B cell (primary cell): ENCODE measurements around the gene TOR1AIP2. TPM values are rescaled to one million over a fixed set of nuclear protein-coding genes. Genes with fewer than 3 reads are reported as not detected.

Experiments
- ATAC-seq: fragments of 200-7000 bp; cut with Tn5 transposase; one replicate; pipeline ENCODE4 v1.10.0; 2021; ENCODE audit warnings: low read depth, mild to moderate bottlenecking, moderate number of reproducible peaks, moderate library complexity
- CTCF ChIA-PET: fragments of 350-600 bp; sonication (Branson Sonifier 250); formaldehyde crosslinking; loops from one replicate; lab custom pipeline; 2021; ENCODE audit warnings: antibody characterized with exemption, inconsistent platforms; lab: Charles Lee
- POLR2A ChIA-PET: fragments of 350-600 bp; sonication (Branson Sonifier 250); formaldehyde crosslinking; loops from one replicate; lab custom pipeline; 2021; ENCODE audit warnings: antibody characterized with exemption; lab: Charles Lee
- DNase-seq: peaks from one replicate; pipeline ENCODE4 v3.0.0; 2013
- H2AFZ ChIP-seq: 2 replicates; pipeline ENCODE4 v1.6.1; 2012; ENCODE audit warnings: mild to moderate bottlenecking, low read depth, low read length; ENCODE audit not compliant: insufficient read depth, poor library complexity, severe bottlenecking
- H3K27ac ChIP-seq, 2 donors: 1 replicate in 1 of 2; 2 replicates in 1 of 2; pipeline ENCODE4 v1.5.1; 2012 to 2013; ENCODE audit warnings: low read length in 2 of 2, mild to moderate bottlenecking in 2 of 2, moderate library complexity in 1 of 2
- H3K27me3 ChIP-seq, 4 experiments: fragments of 200-600 bp in 1 of 4; sonication (generic) in 1 of 4; replicated peaks in 1 of 4; 1 replicate in 2 of 4; 2 replicates in 2 of 4; pipeline versions ENCODE4 v1.6.1 to v1.7.0; 2013 to 2016; ENCODE audit warnings: low read length in 3 of 4, mild to moderate bottlenecking in 2 of 4, mixed read lengths in 1 of 4, moderate library complexity in 1 of 4; ENCODE audit not compliant: insufficient read depth in 4 of 4, control insufficient read depth in 3 of 4; ENCODE audit errors: control extremely low read depth in 1 of 4
- H3K36me3 ChIP-seq, 2 experiments: replicated peaks in 1 of 2; 1 replicate in 1 of 2; 2 replicates in 1 of 2; pipeline versions ENCODE4 v1.6.1 to v1.7.1; 2013; ENCODE audit warnings: low read length in 1 of 2; ENCODE audit not compliant: insufficient read depth in 2 of 2, control insufficient read depth in 1 of 2; ENCODE audit errors: control extremely low read depth in 1 of 2, extremely low read depth in 1 of 2
- H3K4me1 ChIP-seq, 2 donors: fragments of 200-600 bp in 1 of 2; sonication (generic) in 1 of 2; 1 replicate in 1 of 2; 2 replicates in 1 of 2; pipeline versions ENCODE4 v1.5.1 to v1.6.1; 2013 to 2017; ENCODE audit warnings: low read length in 2 of 2; ENCODE audit not compliant: control insufficient read depth in 2 of 2, insufficient read depth in 2 of 2
- H3K4me2 ChIP-seq: replicated peaks from 2 replicates; pipeline ENCODE3; 2012; ENCODE audit warnings: mild to moderate bottlenecking, low read depth, low read length; ENCODE audit not compliant: poor library complexity, severe bottlenecking
- H3K4me3 ChIP-seq, 5 experiments: fragments of 200-600 bp in 1 of 5; sonication (generic) in 1 of 5; 1 replicate in 3 of 5; 2 replicates in 2 of 5; pipeline versions ENCODE4 v1.5.1 to v1.7.0; 2011 to 2016; ENCODE audit warnings: low read length in 4 of 5, mild to moderate bottlenecking in 4 of 5, low read depth in 2 of 5, control low read depth in 1 of 5, moderate library complexity in 1 of 5; ENCODE audit not compliant: insufficient read depth in 1 of 5; ENCODE audit errors: control extremely low read depth in 1 of 5, extremely low read depth in 1 of 5
- H3K79me2 ChIP-seq: fragments of 200-600 bp; sonication (generic); one replicate; pipeline ENCODE4 v1.6.0; 2016; ENCODE audit warnings: low read length; ENCODE audit not compliant: control insufficient read depth, insufficient read depth
- H3K9ac ChIP-seq: fragments of 200-600 bp; sonication (generic); 2 replicates; pipeline ENCODE4 v1.6.1; 2017; ENCODE audit warnings: mild to moderate bottlenecking, low read length, moderate library complexity
- H3K9me3 ChIP-seq, 3 donors: one replicate each; pipeline versions ENCODE4 v1.6.1 to v1.7.1; 2013; ENCODE audit warnings: low read length in 2 of 3; ENCODE audit not compliant: control insufficient read depth in 2 of 3, insufficient read depth in 1 of 3; ENCODE audit errors: control extremely low read depth in 1 of 3
- H4K20me1 ChIP-seq: 2 replicates; pipeline ENCODE4 v1.6.0; 2012; ENCODE audit warnings: mild to moderate bottlenecking, low read length; ENCODE audit not compliant: insufficient read depth, control insufficient read depth, poor library complexity, severe bottlenecking
- H3K27ac Mint-ChIP-seq: one replicate; pipeline ENCODE4 v1.8.0; 2021; ENCODE audit warnings: mixed read lengths
- H3K27me3 Mint-ChIP-seq: one replicate; pipeline ENCODE4 v1.8.0; 2021; ENCODE audit warnings: mixed read lengths
- H3K4me1 Mint-ChIP-seq: one replicate; pipeline ENCODE4 v1.8.0; 2021; ENCODE audit warnings: mixed read lengths
- H3K4me3 Mint-ChIP-seq: one replicate; pipeline ENCODE4 v1.8.0; 2021; ENCODE audit warnings: mixed read lengths
- H3K9me3 Mint-ChIP-seq: one replicate; pipeline ENCODE4 v1.8.0; 2022; ENCODE audit warnings: mixed read lengths; ENCODE audit not compliant: insufficient read depth
- CTCF ChIP-seq: fragments of 200-600 bp; IDR thresholded peaks from one replicate; pipeline ENCODE4 v1.8.0; 2022; ENCODE audit warnings: antibody characterized with exemption, mild to moderate bottlenecking
- EZH2 ChIP-seq: IDR thresholded peaks from 2 replicates; pipeline ENCODE4 v1.6.1; 2012; ENCODE audit warnings: borderline replicate concordance, low read depth, mild to moderate bottlenecking, moderate library complexity, low read length; ENCODE audit not compliant: insufficient read depth, poor library complexity, severe bottlenecking
- WGBS: methylation state at CpG from one replicate; pipeline ENCODE4 v1.1.5; 2013; ENCODE audit warnings: missing lambda C conversion rate; ENCODE audit not compliant: insufficient coverage; 5-methylcytosine and 5-hydroxymethylcytosine counted together
- intact Hi-C: fragments of 100-400 bp; cut with micrococcal nuclease; formaldehyde crosslinking; loops from one replicate; pipeline ENCODE4 v1.10.0; 2022
- polyA plus RNA-seq: library from polyadenylated mRNA; depleted of rRNA; stranded (reverse); fragments of >200 nt; gene quantifications from 2 replicates; pipeline ENCODE4 v1.2.3, GENCODE V29; 2012
- total RNA-seq, 2 donors: library from RNA; stranded (reverse); fragments of 120-200 nt in 1 of 2; gene quantifications; 1 replicate in 1 of 2; 2 replicates in 1 of 2; pipeline versions ENCODE4 v1.2.3 to v1.2.4, GENCODE V29; 2013 to 2022

Gene TOR1AIP2
- total and polyA plus RNA-seq, 2 donors (not counting 1 experiment from before 2014, with no cell fraction given), result 13.6 to 54.4 TPM

- Histone ChIP-seq H3K9ac (no peak overlapping the region), H4K20me1 (no peaks in the 10 kb centered on the region), H3K4me1 (no peaks in the 10 kb centered on the region), H3K79me2 (no peaks in the 10 kb centered on the region), H3K27ac (no peak overlapping the region), H3K9me3 (peaks cover 0 to 5% (median 0%) of the 10 kb centered on the region in 3 donors), H3K27me3 (peaks cover 0 to 4% (median 0%) of the 10 kb centered on the region in 4 experiments), H3K36me3 (no peaks in the 10 kb centered on the region), H2AFZ (no peak overlapping the region), H3K4me2 (no peak overlapping the region), H3K4me3 (no peak overlapping the region)
- no peak for DNase-seq
- no peaks in the 10 kb centered on the region for H3K4me1 Mint-ChIP-seq
- CTCF ChIA-PET, result interaction anchor here (1.7 kb wide), 1 partner anchor 13 kb away, joined by 5 read pairs; no protein-coding TSS in a partner anchor
- POLR2A ChIA-PET, result no interaction called here
- H3K9me3 Mint-ChIP-seq, result no peaks in the 10 kb centered on the region
- WGBS, result 69% methylated on average over 4 of the region's 9 CpGs
- H3K27ac Mint-ChIP-seq, result no peak overlapping the region
- no peak overlapping the region for H3K4me3 Mint-ChIP-seq
- TF ChIP-seq CTCF (no peak), EZH2 (no peak)
- peaks cover 12% of the 10 kb centered on the region for H3K27me3 Mint-ChIP-seq
- no peak for ATAC-seq
- intact Hi-C loops, result no loop called here
Observed at GRCh38 chr1:179831852-179832699, 45.5 kb downstream of the TOR1AIP2 start.

DNA sequence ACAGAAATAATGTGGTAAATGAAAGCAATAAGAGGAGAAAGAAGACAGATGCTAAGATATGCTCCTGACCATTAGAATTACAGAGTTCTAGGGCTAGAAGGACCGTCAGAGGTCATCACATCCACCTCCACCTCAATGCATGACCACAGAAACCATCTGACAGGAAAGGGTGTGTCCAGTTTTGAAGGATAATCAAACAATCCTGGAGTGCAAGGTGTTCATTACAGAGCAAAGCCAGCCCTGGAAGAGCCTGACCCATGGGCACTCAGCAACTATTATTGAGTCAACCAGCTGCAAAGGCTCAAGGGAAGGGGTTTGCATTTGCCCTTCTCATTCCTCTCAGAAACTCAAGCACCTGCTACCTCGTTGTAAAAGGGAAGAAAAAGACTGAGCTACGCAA is 46.4 kb downstream of the TOR1AIP2 start:
- H3K4me3 Mint-ChIP-seq, result no peak overlapping the region
- Histone ChIP-seq H3K27ac (no peak overlapping the region), H3K79me2 (no peaks in the 10 kb centered on the region), H3K9me3 (no peaks in the 10 kb centered on the region), H3K4me2 (no peak overlapping the region), H3K4me3 (no peak overlapping the region), H3K4me1 (no peaks in the 10 kb centered on the region), H3K9ac (no peak overlapping the region), H3K36me3 (no peaks in the 10 kb centered on the region), H4K20me1 (no peaks in the 10 kb centered on the region), H2AFZ (no peak overlapping the region), H3K27me3 (peaks cover 0 to 4% (median 0%) of the 10 kb centered on the region in 4 experiments)
- no peak for ATAC-seq
- intact Hi-C loops, result no loop called here
- DNase-seq, result no peak
- H3K27me3 Mint-ChIP-seq, result peaks cover 14% of the 10 kb centered on the region
- no CpG with 5 or more reads among the region's 3 CpGs for WGBS
- H3K9me3 Mint-ChIP-seq, result no peaks in the 10 kb centered on the region
- CTCF ChIA-PET, result interaction anchor here (1.7 kb wide), 1 partner anchor 13 kb away, joined by 5 read pairs; no protein-coding TSS in a partner anchor
- POLR2A ChIA-PET, result no interaction called here
- TF ChIP-seq CTCF (no peak), EZH2 (no peak)
- H3K27ac Mint-ChIP-seq, result no peak overlapping the region
- H3K4me1 Mint-ChIP-seq, result no peaks in the 10 kb centered on the region
